Right renal cortex interstitium (tissue), 3 donors: ENCODE data around the gene PTDSS2. TPM values are rescaled to one million over a fixed set of nuclear protein-coding genes. Genes with fewer than 3 reads are reported as not detected.

Experiments used
- DNase-seq, 3 donors: peaks; one replicate each; pipeline ENCODE4 v3.0.0-alpha.2; 2013; ENCODE audit warnings: low read depth in 3 of 3, low spot score in 2 of 3
- polyA plus RNA-seq, 3 donors: library from polyadenylated mRNA; unstranded; fragments of 120-200 nt; gene quantifications; one replicate each; pipeline ENCODE4 v1.2.1, GENCODE V29; 2013; ENCODE audit not compliant: insufficient read length in 3 of 3

Gene PTDSS2
- polyA plus RNA-seq, 3 donors = 27.0 to 30.6 (median 27.1) TPM

DNA sequence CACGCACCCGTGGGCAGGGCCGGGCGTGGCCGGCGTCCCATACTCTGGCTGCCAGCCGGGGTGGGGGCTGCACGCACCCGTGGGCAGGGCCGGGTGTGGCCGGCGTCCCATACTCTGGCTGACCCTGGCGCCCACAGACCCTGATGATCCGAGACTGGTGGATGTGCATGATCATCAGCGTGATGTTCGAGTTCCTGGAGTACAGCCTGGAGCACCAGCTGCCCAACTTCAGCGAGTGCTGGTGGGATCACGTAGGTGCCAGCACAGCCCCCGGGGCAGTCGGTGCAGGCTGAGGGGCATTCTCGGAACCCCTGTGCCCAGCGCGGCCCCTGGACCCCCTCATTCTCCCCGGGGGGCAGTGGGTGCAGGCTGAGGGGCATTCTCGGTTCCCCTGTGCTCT, 38.0 kb downstream of the PTDSS2 start:
- DNase-seq = no peak

DNA sequence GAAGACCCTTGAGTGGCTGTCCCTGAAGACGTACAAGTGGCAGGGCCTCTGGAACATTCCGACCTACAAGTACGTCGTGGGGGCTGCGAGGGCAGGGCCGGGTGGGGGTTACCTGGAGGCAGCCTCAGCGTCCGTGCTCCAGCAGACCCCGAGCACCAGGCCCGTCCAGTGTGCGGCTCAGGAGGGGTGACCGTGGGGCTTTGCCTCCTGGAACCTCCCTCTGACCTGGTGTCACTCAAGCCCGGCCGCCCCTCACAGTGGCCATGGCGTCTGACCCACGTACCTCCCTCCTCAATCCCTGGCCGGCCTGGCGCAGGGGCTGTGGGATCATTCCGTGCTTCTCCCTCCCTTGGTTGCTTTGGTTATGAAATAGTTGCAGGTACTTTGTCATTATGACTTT, 38.5 kb downstream of the PTDSS2 start:
- no peak for DNase-seq

DNA sequence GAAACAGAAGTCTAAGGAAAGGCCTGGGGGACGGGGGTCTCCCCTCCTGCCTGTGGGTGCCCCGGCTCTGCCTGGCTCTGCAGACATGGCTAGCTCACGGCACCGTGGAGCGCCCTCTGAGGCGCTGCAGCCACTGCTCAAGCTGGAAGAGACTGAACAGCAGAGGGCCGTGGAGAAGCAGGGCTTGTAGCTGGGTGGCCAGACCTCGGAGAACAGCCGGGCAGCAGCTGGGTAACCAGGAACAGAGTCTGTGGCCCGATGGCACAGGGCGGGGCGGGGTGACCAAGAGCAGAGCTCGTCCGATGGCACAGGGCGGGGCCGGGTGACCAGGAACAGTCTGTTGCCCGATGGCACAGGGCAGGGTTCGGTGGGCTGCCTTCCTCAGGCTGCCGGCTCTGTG, 38.9 kb downstream of the PTDSS2 start:
- DNase-seq = no peak

DNA sequence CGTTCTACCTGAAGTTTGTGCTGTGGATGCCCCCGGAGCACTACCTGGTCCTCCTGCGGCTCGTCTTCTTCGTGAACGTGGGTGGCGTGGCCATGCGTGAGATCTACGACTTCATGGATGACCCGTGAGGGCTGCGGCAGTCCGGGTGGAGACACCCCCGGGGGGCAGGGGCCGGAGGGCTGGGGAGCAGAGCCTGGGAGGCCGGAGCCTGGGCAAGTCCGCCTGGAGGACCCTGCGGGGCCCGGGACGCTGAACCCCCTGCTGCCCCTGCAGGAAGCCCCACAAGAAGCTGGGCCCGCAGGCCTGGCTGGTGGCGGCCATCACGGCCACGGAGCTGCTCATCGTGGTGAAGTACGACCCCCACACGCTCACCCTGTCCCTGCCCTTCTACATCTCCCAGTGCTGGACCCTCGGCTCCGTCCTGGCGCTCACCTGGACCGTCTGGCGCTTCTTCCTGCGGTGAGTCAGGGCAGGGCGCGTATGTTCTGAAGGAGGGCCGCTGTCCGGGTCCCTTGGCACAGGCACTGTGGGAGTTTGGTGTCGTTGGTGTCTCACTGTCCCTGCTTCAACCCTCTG, 39.6 kb downstream of the PTDSS2 start:
- DNase-seq = no peak

DNA sequence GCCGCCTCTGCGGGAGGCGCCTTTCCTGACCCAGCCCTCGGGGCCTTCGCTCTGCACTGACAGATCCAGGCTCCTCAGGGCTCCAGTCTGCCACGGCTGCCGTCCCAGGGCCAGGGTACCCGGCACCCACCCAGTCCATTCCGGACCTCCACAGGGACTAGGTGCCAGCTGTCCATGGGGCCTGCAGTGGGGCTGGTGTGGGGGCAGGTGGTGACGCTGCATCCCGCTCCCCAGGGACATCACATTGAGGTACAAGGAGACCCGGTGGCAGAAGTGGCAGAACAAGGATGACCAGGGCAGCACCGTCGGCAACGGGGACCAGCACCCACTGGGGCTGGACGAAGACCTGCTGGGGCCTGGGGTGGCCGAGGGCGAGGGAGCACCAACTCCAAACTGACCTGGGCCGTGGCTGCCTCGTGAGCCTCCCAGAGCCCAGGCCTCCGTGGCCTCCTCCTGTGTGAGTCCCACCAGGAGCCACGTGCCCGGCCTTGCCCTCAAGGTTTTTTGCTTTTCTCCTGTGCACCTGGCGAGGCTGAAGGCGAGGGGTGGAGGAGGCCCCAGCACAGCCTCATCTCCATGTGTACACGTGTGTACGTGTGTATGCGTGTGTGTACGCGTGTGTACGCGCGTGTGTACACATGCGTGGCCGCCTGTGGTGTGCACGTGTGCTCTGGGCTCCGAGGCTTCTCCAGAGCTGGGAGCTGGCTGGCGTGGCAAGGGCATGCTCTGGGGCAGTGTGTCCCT, 40.3 kb downstream of the PTDSS2 start:
- no peak for DNase-seq

DNA sequence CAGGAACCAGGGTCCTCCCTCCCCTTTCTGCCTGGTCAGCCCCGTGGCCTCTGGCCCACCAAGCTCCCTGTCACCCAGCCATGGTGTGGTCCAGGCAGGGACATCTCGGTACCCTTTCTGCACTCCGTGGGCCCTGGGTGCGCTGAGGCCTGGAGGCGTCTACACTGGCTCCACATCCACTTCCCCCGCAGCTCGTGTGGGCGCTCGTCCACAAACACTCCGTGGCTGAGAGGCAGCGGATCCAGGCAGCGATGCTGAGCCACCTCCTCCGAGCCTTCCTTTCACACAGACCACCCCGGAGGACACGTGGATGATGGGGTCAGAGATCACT, 40.8 kb downstream of the PTDSS2 start:
- no peak for DNase-seq

DNA sequence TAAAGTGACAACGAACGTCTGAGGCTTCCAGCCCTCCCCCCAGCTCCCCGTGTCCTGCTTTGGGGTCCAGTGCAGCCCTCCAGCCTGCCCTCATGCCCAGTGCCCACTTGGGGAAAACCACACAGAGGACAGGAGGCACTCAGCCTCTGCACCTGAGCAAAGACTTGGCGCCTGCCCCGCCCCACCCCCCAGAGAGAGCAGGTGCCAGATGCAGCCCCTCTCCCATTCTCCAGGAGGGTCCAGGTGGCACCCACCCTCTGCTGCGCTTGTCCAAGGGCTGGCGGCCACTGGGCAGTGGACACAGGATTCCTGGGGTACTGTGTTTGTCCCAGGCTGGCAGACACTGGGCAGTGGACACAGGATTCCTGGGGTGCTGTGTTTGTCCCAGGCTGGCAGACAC, 41.3 kb downstream of the PTDSS2 start:
- DNase-seq = no peak

DNA sequence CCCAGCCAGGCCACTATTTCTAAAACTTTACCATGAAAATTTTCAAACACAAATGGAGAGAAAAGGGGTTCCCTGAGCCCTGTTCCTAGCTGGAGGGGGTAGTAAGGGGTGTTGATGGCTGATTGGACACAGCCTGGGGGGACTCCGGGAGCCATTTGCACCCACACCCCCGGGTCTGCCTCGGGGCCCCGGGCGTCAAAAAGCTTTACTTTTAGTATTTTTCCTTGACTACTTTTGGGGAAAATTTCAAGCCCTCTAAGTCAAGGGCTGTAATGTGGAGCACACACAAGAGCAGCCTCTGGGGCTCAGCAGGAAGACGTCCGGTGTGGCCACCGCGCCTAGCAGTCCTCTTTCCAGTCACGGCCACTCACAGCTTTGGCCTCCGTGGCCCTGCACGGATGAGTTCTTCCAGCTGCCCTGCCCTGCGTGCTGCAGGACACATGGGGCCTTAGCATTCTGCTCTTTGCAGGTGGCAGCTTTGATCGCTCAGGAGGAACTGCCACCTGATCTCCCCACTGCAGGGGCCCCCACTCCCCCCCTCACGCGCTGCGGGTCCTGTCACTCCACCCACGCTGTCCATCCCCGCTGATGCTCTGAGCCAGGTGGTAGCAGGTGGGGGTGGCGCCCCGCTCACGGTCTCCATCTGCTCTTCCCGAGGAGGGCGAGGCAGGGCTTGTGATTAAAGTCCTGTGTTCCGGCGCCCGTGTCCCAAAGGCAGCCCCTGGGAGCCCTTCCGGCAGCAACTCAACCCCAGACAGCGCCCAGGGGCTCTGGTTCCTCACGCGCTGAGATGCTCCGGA, 42.5 kb downstream of the PTDSS2 start:
- DNase-seq = no peak

DNA sequence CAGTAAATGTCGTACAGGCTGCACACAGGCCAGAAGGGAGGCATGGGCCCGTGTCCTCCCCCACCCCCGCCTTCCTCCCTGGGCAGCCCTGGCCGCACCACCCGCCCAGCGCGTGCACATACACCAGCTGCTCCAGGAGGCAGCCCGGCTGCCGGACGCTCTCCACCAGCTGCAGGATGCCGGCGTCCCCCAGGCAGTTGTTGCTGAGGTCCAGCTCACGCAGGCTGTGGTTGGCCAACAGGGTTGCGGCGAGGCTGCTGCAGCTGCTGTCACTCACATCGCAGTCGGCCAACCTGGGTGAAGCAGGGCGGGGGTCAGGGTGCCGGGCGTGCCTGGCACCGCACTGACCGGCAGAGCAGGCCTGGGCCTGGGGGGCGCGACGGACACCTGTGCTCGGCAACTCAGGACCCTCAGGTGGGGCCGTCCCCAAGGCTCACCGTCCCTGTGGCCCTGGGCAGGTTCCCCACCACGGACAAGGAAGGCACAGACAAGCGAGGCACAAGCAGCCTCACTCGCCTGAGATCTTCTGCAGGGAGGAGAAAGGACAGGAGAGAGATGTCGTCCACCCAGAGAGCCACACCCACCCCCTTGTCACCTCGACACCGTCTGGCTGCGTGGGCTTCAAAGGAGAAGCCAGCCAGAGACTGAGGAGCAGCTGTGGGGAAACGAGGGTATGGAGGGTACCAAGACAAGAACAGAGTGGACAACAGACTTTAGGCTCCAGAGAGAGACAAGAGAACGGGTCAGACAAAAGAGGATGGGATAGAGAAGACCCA, 44.9 kb downstream of the PTDSS2 start:
- DNase-seq = no peak

DNA sequence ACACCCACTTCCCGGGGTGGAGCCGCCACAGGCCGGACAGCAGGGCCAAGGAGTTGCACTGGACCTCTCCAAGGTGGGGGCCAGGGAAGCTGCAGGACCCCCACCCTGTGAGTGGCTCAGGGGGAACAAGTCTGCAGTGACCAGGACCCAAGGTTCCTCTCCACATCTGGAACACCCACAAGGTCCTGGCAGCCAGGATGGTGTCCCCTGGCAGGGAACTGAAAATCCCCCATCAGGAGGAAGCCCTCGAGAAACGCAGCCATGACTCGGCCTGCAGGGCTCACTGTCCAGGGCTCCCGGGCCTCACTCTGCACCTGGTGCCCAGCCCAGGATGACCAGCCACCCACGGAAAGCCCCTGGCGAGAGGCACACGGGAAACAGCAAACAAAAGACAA, 45.5 kb downstream of the PTDSS2 start:
- no peak for DNase-seq

DNA sequence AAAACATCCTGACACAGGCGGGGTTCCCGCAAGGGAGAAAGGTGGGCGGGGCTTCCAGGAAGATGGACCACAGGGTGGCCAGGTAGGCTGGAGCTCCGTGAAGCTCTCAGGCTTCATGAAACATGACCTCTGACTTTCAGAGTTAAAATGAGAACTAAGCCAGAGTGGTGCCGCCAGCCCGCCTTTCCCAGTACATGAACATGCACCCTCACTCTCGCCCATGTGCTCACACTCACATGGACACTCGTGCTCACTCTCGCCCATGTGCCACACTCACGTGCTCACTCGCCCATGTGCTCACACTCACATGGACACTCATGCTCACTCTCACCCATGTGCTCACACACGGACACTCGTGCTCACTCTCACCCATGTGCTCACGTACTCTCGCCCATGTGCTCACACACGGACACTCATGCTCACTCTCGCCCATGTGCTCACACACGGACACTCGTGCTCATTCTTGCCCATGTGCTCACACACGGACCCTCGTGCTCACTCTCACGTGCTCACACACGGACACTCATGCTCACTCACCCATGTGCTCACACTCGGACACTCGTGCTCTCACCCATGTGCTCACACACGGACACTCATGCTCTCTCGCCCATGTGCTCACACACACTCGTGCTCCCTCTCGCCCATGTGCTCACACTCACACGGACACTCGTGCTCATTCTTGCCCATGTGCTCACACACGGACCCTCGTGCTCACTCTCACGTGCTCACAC, 46.9 kb downstream of the PTDSS2 start:
- DNase-seq = no peak

DNA sequence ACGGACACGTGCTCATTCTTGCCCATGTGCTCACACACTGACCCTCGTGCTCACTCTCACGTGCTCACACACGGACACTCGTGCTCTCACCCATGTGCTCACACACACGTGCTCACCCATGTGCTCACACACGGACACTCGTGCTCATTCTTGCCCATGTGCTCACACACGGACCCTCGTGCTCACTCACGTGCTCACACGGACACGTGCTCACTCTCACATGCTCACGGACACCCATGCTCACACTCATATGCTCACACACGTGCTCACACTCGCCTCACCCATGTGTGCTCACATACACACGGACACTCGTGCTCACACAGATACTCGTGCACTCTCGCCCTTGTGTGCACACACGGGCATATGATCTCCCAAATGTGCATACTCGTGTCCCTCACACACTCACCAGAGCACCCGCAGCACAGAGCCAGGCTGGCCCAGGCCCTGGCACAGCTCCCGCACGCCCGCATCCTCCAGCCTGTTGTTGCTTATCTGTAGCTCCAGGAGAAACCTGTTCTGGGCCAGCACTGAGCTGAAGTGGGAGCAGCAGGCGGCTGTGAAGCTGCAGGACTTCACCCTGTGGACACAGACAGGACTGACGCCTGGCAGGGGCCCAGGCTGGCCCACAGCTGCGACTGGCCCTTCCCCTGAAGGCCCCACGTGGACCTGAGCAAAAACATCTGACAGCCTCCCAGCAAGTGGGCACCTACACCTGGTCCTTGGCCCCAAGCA, 47.7 kb downstream of the PTDSS2 start:
- no peak for DNase-seq

DNA sequence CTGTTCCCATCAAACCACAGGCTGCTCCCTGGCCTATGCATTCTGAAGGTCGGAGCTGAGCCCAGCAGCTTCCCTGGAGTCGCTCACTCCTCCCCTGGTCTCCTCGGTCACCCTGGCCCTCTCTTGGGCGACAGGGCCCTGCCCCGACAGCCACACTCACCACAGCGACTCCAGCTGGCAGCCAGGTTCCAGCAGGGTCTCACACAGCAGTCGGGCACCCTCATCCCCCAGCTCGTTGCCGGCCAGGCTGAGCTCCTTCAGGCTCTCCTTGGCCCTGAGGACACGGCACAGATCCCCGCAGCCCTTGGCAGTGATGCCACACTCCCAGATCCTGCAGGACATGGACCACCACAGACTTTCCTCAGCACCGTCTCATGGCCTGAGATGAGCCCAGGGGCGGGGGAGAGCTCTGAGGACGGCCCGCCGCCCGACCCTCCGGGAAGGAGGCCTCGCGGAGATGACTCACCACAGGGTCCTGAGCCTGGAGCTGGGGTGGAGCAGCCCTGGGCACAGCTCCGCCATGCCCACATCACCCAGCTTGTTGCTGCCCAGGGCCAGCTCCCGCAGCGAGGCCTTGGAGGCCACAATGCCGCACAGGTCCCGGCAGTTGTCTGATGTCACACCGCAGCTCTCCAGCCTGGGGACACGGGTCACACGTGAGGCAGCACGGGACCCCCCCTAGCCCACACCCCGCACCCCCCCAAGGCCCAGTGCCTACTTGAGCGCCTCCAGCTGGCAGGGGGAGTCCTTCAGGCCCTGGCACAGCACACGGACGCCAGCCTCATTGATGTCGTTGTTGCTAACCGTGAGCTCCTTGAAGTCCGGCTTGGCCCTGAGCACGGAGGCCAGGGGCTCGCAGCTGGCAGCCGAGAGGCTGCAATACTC, 48.5 kb downstream of the PTDSS2 start:
- no peak for DNase-seq

DNA sequence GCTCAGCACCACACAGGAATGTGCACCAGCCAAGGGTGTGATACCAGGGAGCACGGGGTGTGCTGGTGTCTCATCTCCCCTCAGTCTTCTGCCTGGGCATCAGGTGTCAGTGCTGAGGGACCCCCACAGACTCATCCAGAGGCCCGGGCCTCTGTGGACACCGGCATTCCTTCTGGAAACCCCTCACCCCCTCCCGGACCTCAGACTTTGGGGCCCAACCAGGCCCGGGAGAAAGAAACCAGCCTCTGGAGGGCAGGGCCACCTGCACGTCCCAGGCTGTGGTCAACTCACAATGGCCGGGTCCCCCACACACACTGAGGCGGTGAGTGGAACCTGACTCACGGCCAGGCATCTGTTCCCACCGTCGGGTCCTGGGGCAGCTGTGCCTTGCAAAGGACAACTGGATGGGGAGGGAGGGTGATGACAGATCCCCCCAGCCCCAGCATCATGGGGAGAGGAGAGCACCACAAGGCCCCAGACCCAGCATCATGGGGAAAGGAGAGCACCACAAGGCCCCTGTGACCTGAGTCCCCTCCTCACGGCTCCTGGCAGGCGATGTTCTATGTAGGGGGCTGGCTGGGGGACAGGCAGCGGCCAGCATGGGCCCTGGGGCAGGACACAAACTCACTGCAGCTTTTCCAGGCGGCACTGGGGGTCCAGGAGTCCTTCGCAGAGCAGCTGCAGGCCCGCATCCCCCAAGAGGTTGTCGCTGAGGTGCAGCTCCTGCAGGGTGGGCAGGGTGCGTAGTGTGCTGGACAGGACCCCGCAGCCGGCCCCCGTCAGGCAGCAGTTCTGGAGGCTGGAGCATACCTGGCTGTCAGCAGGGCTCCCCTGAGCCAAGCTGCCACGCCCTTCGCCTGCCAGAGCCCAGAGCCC, 49.4 kb downstream of the PTDSS2 start:
- DNase-seq = no peak

DNA sequence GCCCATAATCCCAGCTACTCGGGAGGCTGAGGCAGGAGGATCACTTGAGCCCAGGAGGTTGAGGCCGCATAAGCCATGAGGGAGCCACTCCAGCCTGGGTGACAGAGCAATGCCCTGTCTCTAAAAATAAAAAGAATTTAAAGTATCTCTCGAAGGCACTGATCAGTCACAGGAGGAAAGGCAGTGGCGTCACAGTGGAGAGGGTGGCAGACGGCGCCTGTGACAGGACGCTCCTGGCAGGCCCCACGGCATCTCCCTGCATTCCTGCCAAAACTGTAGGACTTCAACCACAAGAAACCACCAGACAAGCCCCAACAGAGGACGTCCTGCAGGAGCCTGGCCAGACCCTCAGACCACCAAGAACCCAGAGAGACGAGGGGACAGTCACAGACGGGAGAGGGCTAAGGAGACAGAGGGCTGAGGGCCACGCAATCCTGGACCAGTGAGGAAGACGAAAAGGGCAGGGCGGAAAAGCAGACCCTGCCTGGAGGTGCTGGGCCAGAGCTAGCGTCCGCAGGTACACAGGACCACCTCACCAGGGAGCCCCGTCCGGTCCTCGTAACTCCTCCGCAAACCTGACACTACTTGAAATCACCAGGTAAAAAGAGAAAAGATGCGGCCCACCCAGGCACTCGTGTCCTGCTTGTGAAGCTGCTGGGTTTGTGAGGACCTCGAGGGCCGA, 51.1 kb downstream of the PTDSS2 start:
- no peak for DNase-seq

DNA sequence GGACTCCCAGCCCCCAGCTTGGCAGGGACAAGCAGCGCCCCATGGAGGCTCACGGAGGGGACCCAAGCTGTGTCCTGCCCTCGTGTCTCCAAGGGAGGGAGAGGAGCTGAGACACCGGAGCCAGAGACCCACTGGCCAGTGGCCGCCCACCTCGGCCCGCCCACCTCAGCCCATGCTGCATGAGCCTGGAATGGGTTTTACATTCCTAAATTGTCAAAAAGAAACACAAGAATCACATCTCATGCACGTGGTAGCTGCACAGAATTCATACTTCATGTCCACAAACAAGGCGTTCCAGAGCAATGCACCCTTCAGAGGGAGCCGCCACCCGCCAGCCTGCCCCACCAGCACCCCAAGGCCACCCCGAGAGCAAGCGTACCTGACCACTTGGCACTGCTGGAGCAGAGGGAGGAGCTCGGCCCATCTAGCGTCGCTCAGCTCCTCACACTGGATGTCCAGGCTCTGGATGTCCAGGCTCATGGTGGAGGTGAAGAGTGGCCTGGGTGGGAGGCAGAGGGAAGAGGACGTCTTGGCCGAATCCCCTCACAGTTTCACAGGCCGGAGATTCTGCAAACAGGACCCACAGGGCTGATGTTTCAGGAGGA, 51.7 kb downstream of the PTDSS2 start:
- no peak for DNase-seq
